Heart right ventricle (tissue), 16 donors: ENCODE results near the gene CFAP161. TPM values are rescaled to one million over a fixed set of nuclear protein-coding genes. Genes with fewer than 3 reads are reported as not detected.

Experiments used
- ATAC-seq, 8 donors: fragments of 200-7000 bp; cut with Tn5 transposase; one replicate each; pipeline ENCODE4 v1.9.1; 2020; ENCODE audit warnings: mild to moderate bottlenecking in 8 of 8, moderate library complexity in 8 of 8, moderate number of reproducible peaks in 1 of 8
- DNase-seq, 2 donors: peaks; one replicate each; pipeline ENCODE4 v3.0.0-alpha.2; 2020
- H3K27ac ChIP-seq, 10 donors: fragments of 200-600 bp; sonication (generic) in 2 of 10; one replicate each; pipeline versions ENCODE4 v1.5.0 to v1.8.0; 2020 to 2022; ENCODE audit warnings: mild to moderate bottlenecking in 3 of 10
- H3K27me3 ChIP-seq, 7 donors: fragments of 200-600 bp; one replicate each; pipeline ENCODE4 v1.8.0; 2021 to 2022; ENCODE audit warnings: mild to moderate bottlenecking in 2 of 7
- H3K36me3 ChIP-seq, 9 donors: fragments of 200-600 bp; sonication (generic) in 1 of 9; one replicate each; pipeline versions ENCODE4 v1.5.0 to v1.8.0; 2020 to 2022; ENCODE audit warnings: mild to moderate bottlenecking in 2 of 9
- H3K4me1 ChIP-seq, 9 donors: fragments of 200-600 bp; sonication (generic) in 1 of 9; one replicate each; pipeline versions ENCODE4 v1.5.0 to v1.8.0; 2020 to 2022; ENCODE audit warnings: mild to moderate bottlenecking in 4 of 9
- H3K4me3 ChIP-seq, 10 donors: fragments of 200-600 bp; sonication (generic) in 2 of 10; one replicate each; pipeline versions ENCODE4 v1.5.0 to v1.8.0; 2020 to 2022; ENCODE audit warnings: mild to moderate bottlenecking in 7 of 10, moderate library complexity in 2 of 10
- H3K9me3 ChIP-seq, 11 donors: fragments of 200-600 bp in 10 of 11; sonication (generic) in 2 of 11; one replicate each; pipeline versions ENCODE4 v1.5.0 to v1.8.0; 2013 to 2022; ENCODE audit warnings: mild to moderate bottlenecking in 2 of 11, control low read depth in 1 of 11, moderate library complexity in 1 of 11
- CTCF ChIP-seq, 9 donors: fragments of 200-600 bp; sonication (generic) in 2 of 9; IDR thresholded peaks; one replicate each; pipeline versions ENCODE4 v1.5.0 to v1.8.0; 2021 to 2022; ENCODE audit warnings: antibody characterized with exemption in 9 of 9, mild to moderate bottlenecking in 5 of 9, moderate library complexity in 1 of 9
- WGBS, 2 donors: extraction: QIAGEN DNeasy Blood & Tissue Kit; methylation state at CpG; one replicate each; pipeline ENCODE4 v1.1.7; 2013; ENCODE audit warnings: inconsistent platforms in 1 of 2; 5-methylcytosine and 5-hydroxymethylcytosine counted together
- intact Hi-C, 10 donors: fragments of 100-400 bp; cut with DNase I; formaldehyde crosslinking; loops; one replicate each; pipeline versions ENCODE4 v1.11.1 to v1.14.2; 2022
- polyA plus RNA-seq, 2 donors: library from polyadenylated mRNA; stranded (reverse); fragments of 200-250 nt; gene quantifications; one replicate each; pipeline ENCODE4 v1.2.3, GENCODE V29; 2013
- total RNA-seq, 10 donors: library from RNA; stranded (reverse); fragmentation: NEBNext Ultra II Directional in 3 of 10; extraction: Animal tissue kit (Norgen Biotek cat#: 25700) in 3 of 10; gene quantifications; one replicate each; pipeline versions ENCODE4 v1.2.1 to v1.2.4, GENCODE V29; 2021 to 2023
- donor health status: Arrhythmogenic right ventricular cardiomyopathy.
- donor health status: ischemic (EF 13 %, LVEDD 7.1; RV severe dilation, severe dysfunction).
- donor health status: healthy with polysubstance abuse.
- donor health status: DM: no; HTN: yes; CAD: no.
- donor health status: DM: no; HTN: no; CAD: no.
- donor health status: ischemic (EF 25% LVEDD 6.9; RV normal size, moderate dysfunction).
- donor health status: ischemic (EF 25% LVEDD 5.7; RV mildly dilated, moderate dysfunction).
- donor health status: healthy.
- donor health status: DM: yes; HTN: yes; CAD: no.
- donor health status: Ischemic cardiomyopathy.
- donor health status: ischemic (EF 35%, LVEDD 5.7; RV mildly dilated, moderate dysfunction).
- donor health status: nonischemic (EF 11% LVEDD 7.7; RV severe dilation, severe dysfunction).
- donor health status: DM: yes; HTN: yes; CAD: no.
- donor health status: PGD.
- donor health status: ischemic (EF 29% LVEDD 5.4; RV normal size, mild dysfunction).
- donor health status: nonischemic (EF 23%, LVEDD 6.1; RV moderate dilation, normal function).

CFAP161 gene
- total and polyA plus RNA-seq, 12 donors: 0.28 to 1.2 (median 0.83) TPM

GRCh38 chr15:81195339-81195864 is 61.3 kb downstream of the CFAP161 start:
- intact Hi-C loops: no loop called here
- TF ChIP-seq CTCF (IDR thresholded peaks at IDR 0.05): no peak
- H3K4me1 ChIP-seq: peaks cover 0 to 6% (median 0%) of the 10 kb centered on the region in 9 donors
- no peak for DNase-seq
- peaks cover 0 to 4% (median 0%) of the 10 kb centered on the region in 7 donors for H3K27me3 ChIP-seq
- no peak overlapping the region for H3K27ac ChIP-seq
- no peak overlapping the region for H3K4me3 ChIP-seq
- 60 to 63% methylated on average over 8 of the region's 8 CpGs for WGBS, 2 donors
- ATAC-seq: peak in 2 of 8 donors; percentile 13 to 34
- H3K36me3 ChIP-seq: no peaks in the 10 kb centered on the region
- no peaks in the 10 kb centered on the region for H3K9me3 ChIP-seq

GRCh38 chr15:81196576-81197254 is 62.6 kb downstream of the CFAP161 start, which contains the start of gene IL16:
Gene IL16 (plus strand): TSS chr15:81196879. CDS start chr15:81225400, 28,521 bp downstream.
- WGBS, 2 donors: 89 to 92% methylated on average over 16 of the region's 16 CpGs
- intact Hi-C loops: no loop called here
- Histone ChIP-seq H3K4me3 (no peak within 1 kb of the TSS), H3K9me3 (no peaks in the 10 kb centered on the region), H3K27ac (no peak within 1 kb of the TSS), H3K27me3 (peaks cover 0 to 4% (median 0%) of the 10 kb centered on the region in 7 donors), H3K4me1 (peaks cover 0 to 6% (median 0%) of the 10 kb centered on the region in 9 donors), H3K36me3 (no peaks in the 10 kb centered on the region)
- DNase-seq: no peak
- ATAC-seq: peak in 1 of 8 donors; percentile 31
- no peak for TF ChIP-seq CTCF (IDR thresholded peaks at IDR 0.05)

GRCh38 chr15:81197255-81197630 is 63.2 kb downstream of the CFAP161 start:
- Histone ChIP-seq H3K4me3 (no peak overlapping the region), H3K27ac (no peak overlapping the region), H3K36me3 (no peaks in the 10 kb centered on the region), H3K4me1 (peaks cover 0 to 6% (median 0%) of the 10 kb centered on the region in 9 donors), H3K27me3 (peaks cover 0 to 4% (median 0%) of the 10 kb centered on the region in 7 donors), H3K9me3 (peaks cover 0 to 4% (median 0%) of the 10 kb centered on the region in 11 donors)
- no peak for DNase-seq
- ATAC-seq: no peak
- WGBS, 2 donors: 79 to 88% methylated on average over 7 of the region's 7 CpGs
- no peak for TF ChIP-seq CTCF (IDR thresholded peaks at IDR 0.05)
- intact Hi-C loops: no loop called here

- Histone ChIP-seq H3K36me3 (no peaks in the 10 kb centered on the region), H3K27me3 (peaks cover 0 to 4% (median 0%) of the 10 kb centered on the region in 7 donors), H3K9me3 (peaks cover 0 to 4% (median 0%) of the 10 kb centered on the region in 11 donors), H3K4me3 (no peak overlapping the region), H3K4me1 (peaks cover 0 to 6% (median 0%) of the 10 kb centered on the region in 9 donors), H3K27ac (no peak overlapping the region)
- no peak for ATAC-seq
- intact Hi-C loops: no loop called here
- 64 to 69% methylated on average over 7 of the region's 7 CpGs for WGBS, 2 donors
- TF ChIP-seq CTCF (IDR thresholded peaks at IDR 0.05): no peak
- no peak for DNase-seq
Observed at GRCh38 chr15:81197688-81198281, 63.7 kb downstream of the CFAP161 start.

Other genes with a start within 250 kb of the CFAP161 start
- gene MESD, start 144.5 kb upstream of the CFAP161 start, total RNA-seq: 10 to 100 TPM; 11.1 to 17.6 (median 15.2) TPM
- gene MESD, start 144.5 kb upstream of the CFAP161 start, polyA plus RNA-seq: 10 to 100 TPM; 13.4 TPM
- gene TLNRD1, start 133.3 kb upstream of the CFAP161 start, total RNA-seq: 10 to 100 TPM in 2 of 10 donors, 1 to 10 TPM in 8; 4.3 to 19.4 (median 6.3) TPM
- gene TLNRD1, start 133.3 kb upstream of the CFAP161 start, polyA plus RNA-seq: 1 to 10 TPM; 5.1 to 8.5 TPM
- 10 to 100 TPM in 1 of 10 donors, 1 to 10 TPM in 9; 3.3 to 13.1 (median 4.1) TPM for gene IL16, start 62.6 kb downstream of the CFAP161 start, total RNA-seq
- gene IL16, start 62.6 kb downstream of the CFAP161 start, polyA plus RNA-seq: 1 to 10 TPM; 4.3 to 4.9 TPM
- 1 to 10 TPM in 6 of 10 donors, under 1 TPM in 4; 0.70 to 3.5 (median 1.2) TPM for gene STARD5, start 189.9 kb downstream of the CFAP161 start, total RNA-seq
- 1 to 10 TPM; 2.5 to 4.7 TPM for gene STARD5, start 189.9 kb downstream of the CFAP161 start, polyA plus RNA-seq
- not detected for gene TMC3, start 239.9 kb downstream of the CFAP161 start, total RNA-seq
- gene TMC3, start 239.9 kb downstream of the CFAP161 start, polyA plus RNA-seq: under 1 TPM in 1 of 2 donors, not detected in 1; under 0.01 TPM